Transverse colon (tissue), 4 donors: ENCODE results near the gene PSEN2.

Experiments
- CTCF ChIP-seq, 5 experiments: fragments of 200-600 bp in 3 of 5; fragments of 450-650 bp in 2 of 5; sonication (generic) in 3 of 5; IDR thresholded peaks; 1 replicate in 2 of 5; 2 replicates in 3 of 5; pipeline ENCODE4 v1.5.1; 2016 to 2017; ENCODE audit warnings: antibody characterized with exemption in 5 of 5, inconsistent platforms in 3 of 5, mild to moderate bottlenecking in 2 of 5, moderate library complexity in 1 of 5
- EP300 ChIP-seq: sonication (generic); formaldehyde crosslinking; IDR thresholded peaks from one replicate; pipeline ENCODE4 v1.6.1; 2017; ENCODE audit warnings: antibody characterized with exemption, low read depth
- POLR2A ChIP-seq: fragments of 450-650 bp; IDR thresholded peaks from one replicate; pipeline ENCODE4 v1.6.1; 2016; ENCODE audit warnings: antibody characterized with exemption, mild to moderate bottlenecking, moderate library complexity
- POLR2AphosphoS5 ChIP-seq, 3 donors: sonication (generic); formaldehyde crosslinking; IDR thresholded peaks; one replicate each; pipeline ENCODE4 v1.6.1; 2016; ENCODE audit warnings: antibody characterized with exemption in 3 of 3

GRCh38 chr1:226882187-226882586, 11.8 kb downstream of the PSEN2 start:
- no peak for TF ChIP-seq CTCF (IDR thresholded peaks at IDR 0.05)
- no peak for TF ChIP-seq EP300
- TF ChIP-seq POLR2AphosphoS5 (IDR thresholded peaks at IDR 0.05): peak in 1 of 3 donors; percentile 7
- no peak for TF ChIP-seq POLR2A
